Measurements from ENCODE around the gene CCDC78. TPM values are rescaled to one million over a fixed set of nuclear protein-coding genes. Genes with fewer than 3 reads are reported as not detected.

CCDC78 gene
- total RNA-seq, 1 donor from 2014 or later, result 3.2 TPM

- no peak for TF ChIP-seq CTCF (IDR thresholded peaks at IDR 0.05; ENCODE audit: unreplicated experiment)
- Mint-ChIP-seq H3K9me3 (no peaks in the 10 kb centered on the region), H3K27ac (no peak overlapping the region), H3K4me3 (no peak overlapping the region), H3K36me3 (no peaks in the 10 kb centered on the region), H3K4me1 (no peaks in the 10 kb centered on the region), H3K27me3 (ENCODE audit: low read depth) (peaks cover 83% of the 10 kb centered on the region)
- no peak for DNase-seq (ENCODE audit: low spot score in 2 of 2, unreplicated experiment in 2 of 2)
Observed at GRCh38 chr16:704552-705380, 21.5 kb downstream of the CCDC78 start.

- Mint-ChIP-seq H3K4me3 (no peak overlapping the region), H3K27me3 (ENCODE audit: low read depth) (peaks cover 83% of the 10 kb centered on the region), H3K4me1 (no peaks in the 10 kb centered on the region), H3K36me3 (no peaks in the 10 kb centered on the region), H3K27ac (no peak overlapping the region), H3K9me3 (no peaks in the 10 kb centered on the region)
- no peak for DNase-seq (ENCODE audit: low spot score in 2 of 2, unreplicated experiment in 2 of 2)
- no peak for TF ChIP-seq CTCF (IDR thresholded peaks at IDR 0.05; ENCODE audit: unreplicated experiment)
Observed at GRCh38 chr16:704047-704446, 22.2 kb downstream of the CCDC78 start.

DNA sequence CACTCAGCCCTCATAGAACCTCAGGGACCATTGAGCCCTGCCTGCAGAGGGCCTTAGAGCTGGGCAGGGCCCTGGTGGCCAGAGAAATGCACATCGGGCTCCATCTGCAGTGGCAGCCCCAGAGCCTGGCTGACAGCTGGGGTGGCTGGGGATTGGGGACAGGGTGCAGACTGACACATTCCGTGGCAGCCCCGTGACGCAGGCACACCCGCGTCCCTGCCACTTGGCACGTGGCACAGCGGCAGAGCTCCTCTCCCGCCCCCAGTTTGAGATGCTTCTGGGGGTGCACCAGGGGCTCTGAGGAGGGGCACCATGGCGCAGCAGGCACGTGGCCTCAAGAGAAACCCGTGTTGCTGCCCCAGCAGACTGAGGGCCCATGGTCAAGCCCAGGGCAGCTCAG, 22.8 kb downstream of the CCDC78 start:
- no peak overlapping the region for H3K4me3 Mint-ChIP-seq
- H3K27me3 Mint-ChIP-seq (ENCODE audit: low read depth), result peaks cover 83% of the 10 kb centered on the region

DNA sequence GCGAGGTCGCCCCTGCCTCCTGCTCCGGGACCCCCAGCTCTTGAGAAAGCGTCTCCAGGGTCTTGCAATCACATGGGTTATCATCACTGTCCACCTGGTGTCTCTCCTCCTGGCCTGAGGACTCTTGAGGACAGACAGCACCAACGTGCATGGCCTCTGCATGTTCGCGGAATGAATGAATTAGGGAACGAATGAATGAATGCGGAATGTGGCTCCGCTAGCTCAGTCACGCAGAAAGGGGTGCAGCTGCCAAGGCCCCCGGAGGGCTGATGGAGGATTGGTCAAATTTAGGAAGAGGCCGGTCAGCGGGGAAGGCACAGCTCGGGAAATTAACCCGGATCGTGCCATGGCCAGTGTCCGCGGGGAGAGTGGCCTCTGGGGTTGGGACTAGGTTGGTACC, 23.9 kb downstream of the CCDC78 start:
- Mint-ChIP-seq H3K9me3 (no peaks in the 10 kb centered on the region), H3K27me3 (ENCODE audit: low read depth) (peaks cover 85% of the 10 kb centered on the region), H3K4me3 (no peak overlapping the region), H3K27ac (no peak overlapping the region), H3K4me1 (no peaks in the 10 kb centered on the region), H3K36me3 (no peaks in the 10 kb centered on the region)
- no peak for DNase-seq (ENCODE audit: low spot score in 2 of 2, unreplicated experiment in 2 of 2)
- no peak for TF ChIP-seq CTCF (IDR thresholded peaks at IDR 0.05; ENCODE audit: unreplicated experiment)

More for the DNA sequence above, 22.8 kb downstream of the CCDC78 start:
- TF ChIP-seq CTCF (IDR thresholded peaks at IDR 0.05; ENCODE audit: unreplicated experiment), result no peak
- DNase-seq (ENCODE audit: low spot score in 2 of 2, unreplicated experiment in 2 of 2), result no peak
- Mint-ChIP-seq H3K4me1 (no peaks in the 10 kb centered on the region), H3K27ac (no peak overlapping the region), H3K9me3 (no peaks in the 10 kb centered on the region), H3K36me3 (no peaks in the 10 kb centered on the region)

DNA sequence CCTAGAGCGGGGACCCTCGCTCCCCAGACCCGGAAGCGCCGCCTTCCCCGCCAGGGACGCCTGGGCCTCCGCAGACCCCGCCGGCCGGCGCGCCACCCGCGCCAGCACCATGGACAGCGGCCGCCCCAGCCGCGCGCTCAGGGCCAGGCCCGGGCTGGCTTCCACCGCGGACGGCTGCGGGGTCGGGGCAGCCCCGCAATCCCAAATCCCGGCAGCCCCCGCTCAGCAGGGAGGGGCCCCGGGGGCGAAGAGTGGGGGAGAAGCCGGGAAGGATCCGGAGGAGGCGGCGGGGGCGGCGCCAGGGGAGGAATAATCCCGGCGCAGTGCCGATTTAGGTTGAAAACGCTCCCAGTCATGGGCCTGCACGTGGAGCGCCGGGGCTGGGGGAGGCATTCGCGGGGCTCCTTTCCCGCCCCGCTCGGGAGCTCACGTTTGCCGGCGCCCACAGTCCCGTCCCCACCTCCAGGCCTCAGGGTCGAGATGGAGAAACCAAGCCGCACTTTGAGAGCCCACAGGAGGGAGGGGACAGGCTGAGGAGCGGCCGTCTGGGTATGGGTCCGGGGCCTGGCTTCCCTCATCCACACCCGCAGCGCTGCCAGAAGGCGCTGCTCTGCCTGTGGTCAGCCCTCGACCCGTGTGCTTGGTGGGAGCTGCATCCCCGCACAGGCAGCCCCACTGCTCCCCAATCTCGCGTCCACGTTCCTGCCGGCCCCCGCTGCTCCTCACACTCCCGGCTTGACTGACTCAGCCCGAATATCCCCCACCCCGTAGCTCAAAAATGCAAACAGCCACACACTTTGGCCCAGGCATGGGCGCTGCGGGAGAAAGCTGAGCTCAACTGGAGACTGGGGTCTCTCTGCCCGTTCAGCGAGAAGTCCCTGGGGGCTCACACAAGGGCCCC, 25.3 kb downstream of the CCDC78 start:
- DNase-seq (ENCODE audit: low spot score in 2 of 2, unreplicated experiment in 2 of 2), result peak; percentile 69 to 87
- H3K4me3 Mint-ChIP-seq, result no peak overlapping the region
- H3K27me3 Mint-ChIP-seq (ENCODE audit: low read depth), result peaks cover 85% of the 10 kb centered on the region

More for the DNA sequence above, 25.3 kb downstream of the CCDC78 start:
- TF ChIP-seq CTCF (IDR thresholded peaks at IDR 0.05; ENCODE audit: unreplicated experiment), result no peak
- H3K9me3 Mint-ChIP-seq, result no peaks in the 10 kb centered on the region
- no peaks in the 10 kb centered on the region for H3K4me1 Mint-ChIP-seq
- no peaks in the 10 kb centered on the region for H3K36me3 Mint-ChIP-seq
- no peak overlapping the region for H3K27ac Mint-ChIP-seq

All from mesothelial cell of epicardium (in vitro differentiated cells).